HUDEP-2 (cell line): ENCODE measurements around the gene FDPS.

Source experiments
- DNase-seq, 76 experiments: peaks; one replicate each; lab custom pipeline; 2025; ENCODE audit not compliant: unreplicated experiment in 76 of 76; lab: John Stamatoyannopoulos, UW

FDPS gene

DNA sequence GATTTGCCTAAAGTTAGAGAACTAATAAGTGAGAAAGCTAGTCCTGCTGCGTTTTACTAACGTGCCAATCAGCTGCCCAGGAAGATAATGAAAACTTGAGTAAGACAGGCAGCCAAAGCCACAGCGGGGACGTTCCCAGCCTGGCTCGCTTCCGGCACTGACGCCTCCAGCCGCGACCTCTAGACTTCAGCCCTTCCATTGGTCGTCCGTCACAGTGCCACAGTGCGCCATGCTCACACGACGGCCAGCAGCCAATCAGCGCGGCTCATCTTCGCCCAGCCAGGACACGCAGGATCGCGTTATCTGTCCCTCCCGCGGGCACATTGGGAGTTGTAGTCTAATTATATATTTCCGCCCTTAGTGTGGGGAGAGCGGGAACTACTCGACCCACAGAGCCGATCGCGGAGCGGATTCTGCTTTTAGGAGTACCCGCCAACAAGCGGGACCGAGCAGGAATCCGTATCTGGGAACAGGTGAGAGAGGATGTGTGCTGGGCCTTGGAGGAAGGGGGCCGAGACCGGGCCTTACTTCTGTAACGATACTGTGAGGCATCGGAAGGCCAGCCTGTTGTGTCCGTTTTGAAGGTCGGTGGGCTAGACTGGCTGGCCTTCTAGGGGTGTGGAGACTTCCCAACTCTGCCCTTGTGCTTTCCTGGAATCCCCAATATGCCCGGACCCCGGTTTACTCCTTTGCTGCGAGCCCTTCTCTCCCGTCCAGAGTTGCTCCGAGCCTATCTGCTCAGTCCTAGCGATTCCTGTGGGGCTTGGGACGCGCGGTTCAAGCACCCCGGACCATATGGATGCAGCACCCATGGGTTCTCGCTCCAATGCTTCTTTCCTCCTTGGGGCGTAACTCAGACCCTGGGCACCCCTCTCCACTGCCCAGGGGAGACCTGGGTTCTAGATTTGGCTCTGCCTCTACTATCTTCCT is at the start of gene FDPS:
Gene FDPS, plus strand, starts transcription at position 374 of the 930 bp plus-strand sequence. CDS start 924 bp downstream, outside the sequence.
- peak in 75 of 76 experiments; percentile 86 to 99 (median 97) for DNase-seq

DNA sequence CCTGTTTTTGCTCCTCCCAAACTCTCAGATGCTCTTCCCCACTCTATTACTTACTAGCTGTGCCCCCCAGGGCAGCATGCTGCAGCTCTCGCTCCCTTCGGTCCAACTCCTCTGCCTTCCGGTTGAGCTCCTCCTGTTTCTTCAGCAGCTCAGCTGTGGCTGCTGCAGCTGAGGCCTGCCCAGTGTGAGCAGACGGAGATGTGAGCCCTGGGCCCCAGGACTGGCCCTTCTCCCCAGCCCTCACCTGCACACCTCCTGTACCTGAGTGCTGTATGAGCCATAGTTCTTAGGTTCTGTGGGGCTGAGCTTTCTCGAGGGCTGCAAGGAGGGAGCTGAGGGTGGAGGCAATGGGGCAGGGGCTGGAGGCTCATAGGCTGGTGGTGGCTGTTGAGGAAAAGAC is 48.4 kb upstream of the FDPS start:
- no peak for DNase-seq

DNA sequence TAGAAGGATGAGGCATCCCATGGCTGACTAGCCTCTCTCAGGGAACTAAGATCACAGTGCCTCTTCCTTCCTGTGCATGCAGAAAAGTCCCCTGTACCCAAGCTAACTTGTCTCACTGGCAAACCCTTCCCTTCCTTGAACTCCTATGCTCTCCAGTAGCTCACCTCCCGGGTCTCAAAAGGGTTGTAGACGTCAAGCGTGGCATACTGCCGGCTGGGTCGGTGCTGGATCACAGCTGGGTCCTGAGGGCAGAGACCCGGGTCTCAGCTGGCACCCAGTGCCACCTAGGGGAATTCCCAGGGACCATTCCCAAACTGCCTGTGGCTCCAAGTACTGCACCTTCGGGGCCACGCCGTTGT is 47.2 kb upstream of the FDPS start:
- DNase-seq = peak in 1 of 76 experiments; percentile 34

DNA sequence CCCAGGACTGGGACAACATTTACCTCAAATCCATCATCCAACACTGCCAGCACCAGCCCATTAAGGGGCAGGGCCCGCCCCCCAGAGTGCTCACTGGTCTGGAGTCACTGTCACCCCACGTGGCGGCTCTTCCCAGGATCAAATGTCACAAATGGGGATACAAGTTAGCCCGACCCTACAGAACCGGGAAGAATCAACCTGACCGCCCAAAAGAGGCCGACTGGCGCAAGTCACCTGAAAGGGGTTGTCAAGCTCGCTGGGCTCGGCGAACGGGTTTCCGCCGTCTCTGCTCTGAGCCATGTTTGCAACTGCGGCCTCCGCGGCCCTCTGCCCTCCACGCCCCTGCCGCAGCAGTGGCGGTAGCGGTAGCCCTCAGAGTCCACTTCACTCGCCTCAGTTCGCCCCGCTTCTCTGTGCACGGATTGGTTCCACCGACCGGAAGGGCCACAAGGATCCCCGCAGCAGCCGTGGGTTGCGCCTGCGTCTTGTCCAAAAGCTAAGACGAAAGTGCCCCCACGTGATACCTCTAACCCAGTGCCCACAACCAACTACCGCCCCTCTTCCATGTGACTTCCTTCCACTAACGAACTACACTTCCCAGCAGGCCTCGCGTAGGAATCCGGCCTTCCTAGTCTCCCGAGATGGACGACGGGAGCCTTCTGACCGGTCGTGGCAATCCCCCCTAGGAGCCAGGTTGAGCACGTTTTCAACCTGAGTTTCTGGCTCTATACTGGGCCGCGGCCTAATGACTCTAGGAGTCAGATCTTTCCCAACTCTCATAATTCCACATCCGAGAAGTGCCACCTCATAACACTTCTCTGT is 46.6 kb upstream of the FDPS start, which contains the start of gene SCAMP3:
Gene SCAMP3, minus strand, starts transcription at position 509 of the 822 bp plus-strand sequence. Its CDS starts 209 bp downstream, at position 300.
- DNase-seq = peak in 74 of 76 experiments; percentile 39 to 96 (median 88)

DNA sequence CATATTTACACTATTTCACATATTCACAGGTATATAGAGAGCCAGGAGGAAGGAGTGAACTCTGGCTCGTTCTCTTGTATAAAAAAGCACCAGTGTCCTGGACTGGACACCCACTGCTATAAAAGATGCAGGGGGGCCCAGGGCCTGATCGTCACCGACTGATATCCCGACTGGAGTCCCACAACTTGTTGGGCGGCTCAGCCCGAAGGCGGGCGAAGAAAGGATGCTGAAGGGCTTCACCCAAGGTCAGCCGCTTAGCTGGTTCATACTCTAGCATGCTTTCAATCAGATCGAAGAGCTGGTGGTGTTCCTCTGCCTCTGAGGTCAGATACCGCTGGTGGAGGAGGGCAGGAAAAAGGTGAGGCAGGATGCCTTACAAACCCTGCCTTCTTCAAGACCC is 45.6 kb upstream of the FDPS start:
- DNase-seq = no peak

DNA sequence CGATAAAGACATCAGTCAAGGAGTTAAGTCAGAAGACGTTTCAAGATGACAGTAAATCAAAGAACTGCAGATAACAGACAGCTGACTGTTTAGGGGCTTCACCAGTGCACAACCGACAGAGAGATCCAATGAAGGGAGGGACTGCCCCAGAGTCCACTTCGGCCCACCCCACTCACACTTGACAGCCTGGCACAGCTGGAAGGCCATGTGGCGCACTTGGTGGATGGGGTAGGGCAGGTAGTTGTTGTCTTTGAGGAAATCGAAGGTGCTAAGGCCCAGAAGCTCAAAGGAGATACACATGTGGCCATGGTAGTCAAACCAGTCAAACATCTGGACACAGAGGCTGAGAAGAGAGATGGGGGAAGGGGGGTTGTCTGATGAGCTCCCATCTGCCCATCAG is 42.1 kb upstream of the FDPS start:
- no peak for DNase-seq

DNA sequence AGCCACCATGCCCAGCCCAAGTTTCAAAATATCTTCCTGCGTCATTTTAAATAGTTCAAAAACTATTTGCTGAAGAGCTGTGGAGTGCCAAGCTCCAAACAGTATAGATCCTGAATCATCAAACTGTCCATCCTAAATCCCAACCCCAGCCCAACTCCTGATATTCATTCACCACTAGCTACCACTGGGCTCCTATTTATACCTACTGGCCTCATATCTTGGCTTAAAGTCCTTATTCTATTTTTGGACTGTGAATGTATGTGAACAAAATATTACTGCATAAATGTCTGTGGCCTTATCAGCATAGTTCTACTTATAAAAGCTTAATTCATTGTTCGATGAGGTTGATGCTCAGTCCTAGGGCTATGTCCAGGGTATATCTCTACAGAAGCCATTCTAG is 41.3 kb upstream of the FDPS start:
- no peak for DNase-seq

DNA sequence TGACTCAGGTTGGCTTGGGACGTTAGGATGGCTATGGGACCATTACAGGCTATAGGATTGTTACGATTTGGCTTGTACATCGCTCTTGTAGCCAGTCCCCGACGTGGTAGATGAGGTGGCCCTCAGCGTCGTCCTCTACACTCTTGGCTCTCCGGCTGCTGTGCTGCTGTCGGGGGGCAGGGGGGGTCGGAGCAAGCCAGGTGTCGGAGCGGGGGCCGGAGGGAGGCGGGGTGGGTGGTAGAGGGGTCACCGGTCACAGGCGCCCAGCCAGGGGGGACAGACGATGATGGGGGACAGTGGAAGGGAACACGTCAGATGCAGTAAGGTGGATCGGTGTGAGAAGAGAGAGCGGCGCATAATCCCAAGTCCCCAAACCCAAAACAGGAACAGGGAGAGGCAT is 40.0 kb upstream of the FDPS start:
- no peak for DNase-seq

DNA sequence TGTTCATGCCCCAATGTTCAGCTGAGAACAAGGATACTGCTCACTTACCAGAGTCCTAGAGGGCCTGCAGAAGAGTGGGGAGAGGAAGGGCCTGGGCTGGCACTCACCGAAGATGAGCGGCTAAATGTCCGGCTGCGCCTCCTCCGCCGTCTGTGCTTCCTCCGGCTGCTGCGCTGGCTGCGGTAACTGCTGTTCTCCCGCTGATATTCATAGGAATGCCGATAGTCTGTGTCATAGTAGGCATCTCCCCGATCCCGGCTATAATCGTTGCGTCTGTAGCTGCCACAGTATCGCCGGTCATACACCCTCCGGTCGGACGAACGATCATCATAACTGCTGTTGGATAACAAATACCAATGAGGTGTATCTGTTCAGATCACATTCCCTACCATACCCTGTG is 39.3 kb upstream of the FDPS start:
- no peak for DNase-seq

DNA sequence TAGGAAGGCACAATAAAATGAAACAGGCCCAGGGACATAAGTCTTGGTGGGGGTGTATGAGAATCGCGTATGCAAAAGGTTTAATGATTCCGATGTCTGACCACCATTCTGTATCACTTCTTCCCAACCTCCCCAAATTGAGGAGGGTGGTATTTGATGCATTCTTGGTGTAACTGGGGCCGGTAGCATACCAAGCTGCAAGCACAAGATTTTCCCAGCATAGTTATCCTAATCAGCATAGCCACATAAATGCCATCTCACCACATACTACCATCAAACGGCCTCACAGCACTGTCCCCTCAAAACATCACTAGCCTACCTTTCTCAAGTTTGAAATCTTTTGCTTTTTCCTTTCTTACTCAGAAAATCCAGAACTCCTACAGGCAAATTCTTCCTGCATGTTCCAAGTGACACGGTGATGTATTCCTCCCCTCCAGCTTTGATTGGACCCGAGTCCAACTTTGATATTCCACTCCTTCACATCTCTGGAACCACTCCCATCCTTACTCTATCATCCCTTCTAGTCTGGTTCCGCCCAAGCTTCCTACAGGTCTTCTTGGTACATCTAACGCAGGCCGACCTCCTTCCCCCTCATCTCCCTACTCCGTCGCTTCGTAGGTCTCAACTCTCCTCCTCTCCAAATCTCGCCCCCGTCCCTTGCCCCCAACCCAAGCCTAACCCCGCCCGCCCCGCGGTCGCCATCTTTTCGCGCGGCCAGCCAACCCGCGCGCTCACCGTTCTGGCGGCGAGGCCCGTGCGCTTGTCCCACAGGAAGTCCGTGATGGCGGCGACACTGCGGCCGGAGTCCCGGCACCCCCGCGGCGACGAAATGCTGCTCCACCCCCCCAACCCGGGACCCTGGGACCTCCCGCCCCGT is 36.0 kb upstream of the FDPS start:
- peak in 11 of 76 experiments; percentile 44 to 62 (median 52) for DNase-seq

DNA sequence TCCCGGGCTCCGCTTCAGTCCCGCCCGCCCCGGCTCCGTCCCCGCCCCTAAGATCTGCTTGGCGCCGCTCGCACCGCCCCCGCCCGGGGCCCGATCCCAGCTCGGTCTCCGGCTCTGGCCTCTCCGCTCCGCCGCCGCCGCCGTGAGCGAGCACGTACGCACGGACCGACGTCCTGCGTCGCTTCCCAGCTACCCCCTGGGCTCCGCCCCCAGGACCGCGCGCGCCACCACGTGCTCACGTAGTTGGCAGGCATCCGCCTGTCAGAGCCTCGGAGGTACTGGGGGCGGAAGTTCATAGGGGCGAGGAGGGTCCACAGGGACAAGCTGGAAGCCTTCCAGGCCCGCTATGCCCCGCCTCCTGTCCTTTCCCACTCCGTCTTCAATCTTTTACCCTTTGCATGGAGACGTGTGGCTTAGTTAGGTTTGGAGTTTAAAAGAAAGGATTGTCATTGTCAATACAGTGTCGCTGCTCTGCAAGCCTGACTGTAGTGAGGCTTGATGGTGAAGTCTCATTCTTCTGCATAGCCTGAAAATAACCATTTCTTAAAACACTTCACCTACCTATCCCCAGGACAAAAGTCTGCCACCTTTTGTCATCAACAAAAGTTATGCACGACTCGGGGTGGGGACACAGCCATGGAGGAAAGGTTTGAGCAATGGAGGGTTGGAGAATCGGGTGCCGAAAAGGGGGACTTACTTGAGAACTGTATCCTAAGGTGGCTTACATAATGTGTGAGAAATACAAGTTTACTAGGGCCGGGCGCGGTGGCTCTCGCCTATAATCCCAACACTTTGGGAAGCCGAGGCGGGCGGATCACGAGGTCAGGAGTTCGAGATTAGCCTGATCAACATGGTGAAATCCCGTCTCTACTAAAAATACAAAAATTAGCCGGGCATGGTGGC is 35.1 kb upstream of the FDPS start, which contains the start of gene CLK2:
Gene CLK2, minus strand, starts transcription at position 162 of the 903 bp plus-strand sequence. CDS start 2,527 bp downstream, outside the sequence.
- DNase-seq = peak in 75 of 76 experiments; percentile 47 to 96 (median 91)

DNA sequence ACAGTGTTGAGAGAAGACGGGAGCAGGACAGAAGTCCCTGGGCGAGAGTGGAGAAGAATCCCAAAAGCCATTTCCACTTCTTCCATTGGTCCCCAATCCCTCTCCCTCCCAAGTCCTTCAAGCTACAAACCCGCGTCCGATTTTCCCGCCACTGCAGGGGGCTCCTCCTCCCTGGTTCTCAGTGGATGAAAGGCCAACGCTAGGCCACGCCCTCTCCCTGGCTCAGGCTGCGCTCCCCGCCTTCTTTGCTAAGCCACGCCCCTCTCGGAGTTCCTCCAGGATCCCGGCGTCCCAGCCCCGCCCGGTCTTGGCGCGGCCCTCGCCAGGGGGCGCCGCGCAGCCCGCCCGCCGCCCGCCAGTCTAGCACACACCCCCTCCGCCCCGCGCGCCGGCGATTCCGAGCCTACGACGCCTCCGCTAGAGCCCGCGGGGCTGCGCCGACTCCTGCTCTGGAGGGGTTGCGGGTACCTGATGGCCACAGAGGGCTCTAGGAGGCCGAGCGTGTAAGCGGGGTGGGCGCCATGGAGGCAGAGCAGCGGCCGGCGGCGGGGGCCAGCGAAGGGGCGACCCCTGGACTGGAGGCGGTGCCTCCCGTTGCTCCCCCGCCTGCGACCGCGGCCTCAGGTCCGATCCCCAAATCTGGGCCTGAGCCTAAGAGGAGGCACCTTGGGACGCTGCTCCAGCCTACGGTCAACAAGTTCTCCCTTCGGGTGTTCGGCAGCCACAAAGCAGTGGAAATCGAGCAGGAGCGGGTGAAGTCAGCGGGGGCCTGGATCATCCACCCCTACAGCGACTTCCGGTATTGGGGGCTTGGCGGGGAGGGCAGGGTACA is 31.4 kb upstream of the FDPS start, which contains the start of gene HCN3:
Gene HCN3, plus strand, starts transcription at position 394 of the 832 bp plus-strand sequence. Its CDS starts 128 bp downstream, at position 522.
- DNase-seq = peak in 74 of 76 experiments; percentile 29 to 98 (median 95)

DNA sequence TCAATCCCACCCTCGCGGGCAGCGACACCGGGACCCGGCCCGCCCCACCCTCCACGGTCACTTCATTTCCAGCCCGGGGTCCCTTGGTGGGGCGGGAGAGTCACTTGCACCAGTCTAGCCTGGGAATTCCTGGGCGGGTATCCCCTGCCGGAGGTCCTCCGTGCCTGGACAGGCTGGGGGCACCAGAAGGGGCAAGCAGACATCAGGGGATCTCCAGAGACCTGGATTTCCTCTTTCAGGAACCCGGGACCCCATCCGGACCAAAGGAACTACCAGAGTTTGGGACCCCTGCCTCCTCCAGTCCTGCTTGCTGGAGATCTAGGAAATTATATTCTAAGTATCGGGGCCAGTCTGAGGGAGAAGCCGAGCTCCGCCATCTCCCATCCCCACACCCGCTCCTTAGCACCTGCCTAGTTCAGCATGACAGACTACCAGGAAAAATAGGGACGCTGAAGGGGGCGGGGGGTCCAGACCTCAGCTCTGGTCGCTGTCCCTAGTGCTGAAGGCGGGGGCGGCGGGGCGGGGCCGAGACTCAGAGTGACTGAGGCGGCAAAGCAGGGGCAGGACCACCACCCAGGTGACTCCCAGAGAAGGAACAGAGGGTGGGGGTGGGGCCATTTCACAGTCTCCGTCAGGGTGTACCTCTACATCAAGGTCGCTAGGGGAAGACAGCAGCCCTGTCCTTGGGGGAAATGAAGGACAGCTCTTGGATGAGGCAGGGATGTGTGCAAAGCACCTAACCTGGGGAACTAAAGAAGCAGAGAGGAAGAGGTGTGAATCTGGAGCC is 30.6 kb upstream of the FDPS start:
- DNase-seq = peak in 34 of 76 experiments; percentile 11 to 66 (median 39)

DNA sequence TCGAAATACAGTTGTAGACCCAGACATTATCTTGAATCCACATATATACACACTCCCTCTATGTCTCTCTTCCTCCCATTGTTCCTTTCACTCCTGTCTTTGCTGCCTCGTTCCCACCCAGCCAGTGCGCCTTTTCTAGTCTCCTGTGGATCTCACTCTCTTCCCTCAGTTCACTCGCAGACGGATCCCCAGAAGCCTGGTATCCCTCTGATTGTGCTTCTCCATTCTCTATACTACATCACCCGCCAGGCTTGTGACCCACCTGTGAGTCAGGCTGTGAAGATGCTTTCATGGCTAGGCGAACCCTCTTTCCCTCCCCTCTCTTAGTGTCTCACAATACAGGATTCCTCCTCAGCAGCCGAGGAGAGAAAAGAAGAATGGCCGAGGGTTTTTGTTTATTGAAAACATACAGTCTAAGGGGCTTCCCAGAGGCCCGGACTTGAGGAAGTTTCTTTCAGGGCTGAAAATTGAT is 29.9 kb upstream of the FDPS start:
- DNase-seq = no peak

DNA sequence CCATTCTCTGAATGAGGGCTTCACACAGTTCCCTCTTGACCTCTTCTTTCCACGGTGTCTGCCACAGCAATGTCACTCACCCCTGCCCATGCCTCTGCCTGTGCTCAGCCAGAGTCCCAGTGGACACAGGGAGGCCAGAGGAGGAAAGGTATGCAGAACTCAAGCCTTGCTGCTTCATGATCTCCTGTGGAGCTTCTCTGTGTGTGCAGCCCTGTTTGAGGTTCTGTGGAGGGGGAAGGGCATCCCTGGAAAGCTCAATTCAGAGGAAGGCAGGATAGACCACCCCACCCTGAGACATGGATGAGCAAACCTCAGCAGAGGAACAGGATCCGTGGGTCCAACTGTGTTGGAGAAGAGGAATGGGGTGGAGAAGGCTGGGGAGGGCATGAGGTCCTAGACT is 29.4 kb upstream of the FDPS start:
- no peak for DNase-seq

DNA sequence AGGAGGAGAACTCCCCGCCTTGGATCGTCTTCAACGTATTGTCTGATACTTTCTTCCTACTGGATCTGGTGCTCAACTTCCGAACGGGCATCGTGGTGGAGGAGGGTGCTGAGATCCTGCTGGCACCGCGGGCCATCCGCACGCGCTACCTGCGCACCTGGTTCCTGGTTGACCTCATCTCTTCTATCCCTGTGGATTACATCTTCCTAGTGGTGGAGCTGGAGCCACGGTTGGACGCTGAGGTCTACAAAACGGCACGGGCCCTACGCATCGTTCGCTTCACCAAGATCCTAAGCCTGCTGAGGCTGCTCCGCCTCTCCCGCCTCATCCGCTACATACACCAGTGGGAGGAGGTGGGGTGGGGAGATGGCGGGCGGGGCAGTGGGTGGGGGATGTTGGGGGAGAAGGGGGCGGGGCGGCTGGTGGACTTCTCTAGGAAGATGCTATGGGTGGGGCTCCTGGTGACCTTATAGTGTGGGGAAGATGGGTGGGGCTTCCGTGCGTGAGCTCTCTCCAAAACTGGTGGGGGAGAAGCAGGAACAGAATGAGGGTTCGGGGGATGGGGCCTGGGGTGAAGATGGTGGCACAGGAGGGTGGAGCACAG is 26.1 kb upstream of the FDPS start:
- DNase-seq = no peak

DNA sequence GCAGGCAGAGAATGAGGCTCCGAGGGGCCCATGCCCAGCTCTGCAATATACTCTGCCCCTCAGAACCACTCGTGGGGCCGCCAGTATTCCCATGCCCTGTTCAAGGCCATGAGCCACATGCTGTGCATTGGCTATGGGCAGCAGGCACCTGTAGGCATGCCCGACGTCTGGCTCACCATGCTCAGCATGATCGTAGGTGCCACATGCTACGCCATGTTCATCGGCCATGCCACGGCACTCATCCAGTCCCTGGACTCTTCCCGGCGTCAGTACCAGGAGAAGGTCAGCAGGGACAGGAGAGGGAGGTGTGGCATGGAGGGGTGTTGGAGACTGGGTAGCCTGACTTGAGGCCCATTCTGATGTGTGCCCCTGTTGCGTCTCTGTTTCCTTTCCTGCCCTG is 24.2 kb upstream of the FDPS start:
- no peak for DNase-seq
